HEK293 (cell line): ENCODE measurements around the gene FARSA.

Experiments used
- CTCF ChIP-seq: fragments of 450-650 bp; formaldehyde crosslinking; IDR thresholded peaks from 2 replicates; pipeline ENCODE4 v1.5.1; 2016; ENCODE audit warnings: missing biosample characterization, missing genetic modification characterization
- KLF1 ChIP-seq: fragments of 450-650 bp; formaldehyde crosslinking; IDR thresholded peaks from 2 replicates; pipeline ENCODE4 v1.5.1; 2016; ENCODE audit warnings: missing biosample characterization, missing genetic modification characterization
- MYNN ChIP-seq: fragments of 450-650 bp; formaldehyde crosslinking; IDR thresholded peaks from 2 replicates; pipeline ENCODE4 v1.5.1; 2016; ENCODE audit warnings: missing biosample characterization, missing genetic modification characterization, borderline replicate concordance
- REST ChIP-seq: fragments of 450-650 bp; formaldehyde crosslinking; IDR thresholded peaks from 2 replicates; pipeline ENCODE4 v1.5.1; 2016; ENCODE audit warnings: missing biosample characterization, missing genetic modification characterization
- ZFP41 ChIP-seq: fragments of 450-650 bp; formaldehyde crosslinking; IDR thresholded peaks from 2 replicates; pipeline ENCODE4 v1.5.1; 2016; ENCODE audit warnings: missing biosample characterization, missing genetic modification characterization, borderline replicate concordance
- ZNF18 ChIP-seq: fragments of 450-650 bp; formaldehyde crosslinking; IDR thresholded peaks from 2 replicates; pipeline ENCODE4 v1.5.1; 2016; ENCODE audit warnings: missing biosample characterization, missing genetic modification characterization
- ZNF26 ChIP-seq: fragments of 450-650 bp; formaldehyde crosslinking; IDR thresholded peaks from 2 replicates; pipeline ENCODE4 v1.5.1; 2016; ENCODE audit warnings: missing biosample characterization, missing genetic modification characterization
- ZNF274 ChIP-seq, 2 experiments: fragments of 200-500 bp in 1 of 2; fragments of 450-650 bp in 1 of 2; sonication (Bioruptor generic) in 1 of 2; formaldehyde crosslinking in 1 of 2; IDR thresholded peaks; 2 replicates each; pipeline versions ENCODE4 v1.5.1 to v1.6.1; 2014 to 2016; ENCODE audit warnings: borderline replicate concordance in 1 of 2, inconsistent platforms in 1 of 2, low read length in 1 of 2, missing biosample characterization in 1 of 2, missing genetic modification characterization in 1 of 2
- ZNF280C ChIP-seq: fragments of 450-650 bp; formaldehyde crosslinking; IDR thresholded peaks from 2 replicates; pipeline ENCODE4 v1.5.1; 2016; ENCODE audit warnings: missing biosample characterization, missing genetic modification characterization
- ZNF366 ChIP-seq: fragments of 450-650 bp; formaldehyde crosslinking; conservative IDR thresholded peaks from 2 replicates; pipeline ENCODE4 v1.5.1; 2016; ENCODE audit warnings: missing biosample characterization, missing genetic modification characterization

GRCh38 chr19:12959481-12959880 is 26.0 kb upstream of the FARSA start:
- TF ChIP-seq KLF1 (tag by site-specific recombination) (no peak), ZNF366 (tag by site-specific recombination) (no peak), CTCF (tag by site-specific recombination) (no peak), ZFP41 (tag by site-specific recombination) (no peak), ZNF280C (tag by site-specific recombination) (no peak), REST (tag by site-specific recombination) (no peak), ZNF26 (tag by site-specific recombination) (no peak), ZNF274 (IDR thresholded peaks at IDR 0.05; ENCODE audit: low read length) (no peak), ZNF274 (tag by site-specific recombination; IDR thresholded peaks at IDR 0.05; ENCODE audit: borderline replicate concordance) (no peak), ZNF18 (tag by site-specific recombination) (no peak), MYNN (no peak)
